Stimulated activated CD4-positive, alpha-beta T cell treated with anti-CD3 and anti-CD28 coated beads, Interleukin-12 subunit alpha, Interleukin-12 subunit beta, amount 100 ng/mL, for 4 hours (primary cell): ENCODE results near the gene RYR3.

Source experiments
- DNase-seq: peaks from one replicate; pipeline ENCODE4 v3.0.0-alpha.2; 2020

Gene RYR3

DNA sequence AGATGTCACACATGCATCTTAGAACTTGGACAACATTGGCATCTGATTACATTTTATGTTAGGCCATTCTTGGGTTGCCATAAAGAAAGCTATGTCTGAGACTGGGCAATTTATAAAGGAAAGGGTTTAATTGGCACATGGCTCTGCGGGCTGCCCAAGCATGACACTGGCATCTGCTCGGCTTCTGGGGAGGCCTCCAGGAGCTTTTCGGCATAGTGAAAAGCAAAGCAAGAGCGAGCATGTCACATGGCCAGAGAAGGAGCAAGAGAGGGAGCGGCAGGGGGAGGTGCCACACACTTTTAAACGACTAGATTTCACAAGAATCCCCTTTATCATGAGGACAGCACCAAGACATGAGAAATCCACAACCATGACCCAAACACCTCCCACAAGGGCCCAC is 11.3 kb downstream of the RYR3 start:
- no peak for DNase-seq

- no peak for DNase-seq
These were observed 13.8 kb downstream of the RYR3 start for GRCh38 chr15:33324609-33325008.

DNA sequence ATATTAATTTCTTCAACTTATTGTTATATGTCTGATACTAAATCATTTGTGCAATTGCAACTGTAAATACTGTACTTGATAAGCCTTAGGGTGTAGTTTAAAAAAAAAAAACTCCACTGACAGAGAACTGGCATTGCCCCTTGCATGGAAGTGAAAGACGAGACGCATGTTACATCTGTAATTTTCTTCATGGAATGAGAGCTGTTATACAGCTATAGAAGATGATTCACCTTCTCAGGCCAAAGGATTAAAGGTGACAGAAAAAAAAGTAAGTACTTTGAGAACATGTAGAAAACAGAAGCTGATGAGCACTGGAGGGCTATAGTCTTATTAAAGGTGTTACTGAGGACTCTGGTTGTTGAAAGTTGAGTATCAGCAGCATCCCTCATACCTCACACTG is 16.1 kb downstream of the RYR3 start:
- DNase-seq: no peak

GRCh38 chr15:33328106-33328505 is 17.3 kb downstream of the RYR3 start:
- no peak for DNase-seq

DNA sequence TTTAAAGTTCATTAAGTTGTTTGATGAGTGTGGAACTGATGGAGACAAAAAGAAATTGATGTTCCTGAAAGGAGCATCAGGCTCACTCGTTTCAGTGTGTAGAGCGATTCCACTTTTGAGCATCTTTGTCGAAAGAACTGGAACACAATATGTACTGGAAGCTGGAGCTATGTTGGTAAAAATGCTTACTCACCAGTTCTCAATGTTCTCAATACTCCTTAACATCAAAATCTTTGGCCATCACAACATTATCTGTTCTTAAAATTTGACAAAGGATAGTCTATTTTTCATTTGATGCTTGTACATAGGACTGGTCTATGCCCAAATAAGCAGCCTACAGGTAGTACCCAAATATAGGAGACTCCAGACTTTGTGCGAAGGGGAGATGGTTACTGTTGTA is 18.7 kb downstream of the RYR3 start:
- DNase-seq: no peak

DNA sequence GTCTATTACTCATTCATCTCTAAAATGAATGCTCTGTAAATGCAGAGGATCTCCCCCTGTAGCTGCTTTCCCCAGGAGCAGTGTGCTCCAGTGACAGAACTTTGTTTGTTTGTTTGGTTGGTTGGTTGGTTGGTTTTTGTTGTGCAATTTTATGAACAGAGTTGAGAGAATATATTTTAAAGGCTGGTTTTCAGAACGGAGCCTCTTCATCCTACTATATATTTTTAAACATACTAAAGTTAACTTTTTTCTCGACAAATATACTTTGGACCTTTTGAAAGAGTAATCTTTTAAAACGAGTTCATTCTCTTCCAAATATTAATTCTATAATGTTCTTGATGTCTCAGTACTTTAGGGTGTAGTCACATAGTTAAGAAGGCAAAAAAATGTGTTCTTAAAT is 20.2 kb downstream of the RYR3 start:
- no peak for DNase-seq

- DNase-seq: no peak
These were observed 31.2 kb downstream of the RYR3 start for GRCh38 chr15:33341953-33342352.

DNA sequence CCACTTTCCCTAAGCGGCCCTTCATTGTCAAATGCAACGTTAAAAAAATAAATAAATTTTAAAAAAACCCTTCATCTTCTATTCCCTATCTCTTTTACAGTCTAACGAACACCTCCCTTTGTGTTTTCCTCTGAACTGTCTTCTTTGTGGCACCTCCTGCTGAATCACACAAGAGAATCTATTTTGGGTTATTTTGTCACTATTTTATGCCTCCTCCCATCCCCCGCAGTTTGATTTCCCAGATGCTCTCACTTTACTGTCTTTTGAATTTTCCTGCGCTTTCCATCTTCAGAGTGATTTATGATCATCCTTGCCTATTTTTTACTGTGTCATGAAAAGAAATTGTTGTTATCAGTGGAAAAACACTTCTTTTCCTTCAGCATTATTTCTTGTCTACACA is 32.5 kb downstream of the RYR3 start:
- no peak for DNase-seq

DNA sequence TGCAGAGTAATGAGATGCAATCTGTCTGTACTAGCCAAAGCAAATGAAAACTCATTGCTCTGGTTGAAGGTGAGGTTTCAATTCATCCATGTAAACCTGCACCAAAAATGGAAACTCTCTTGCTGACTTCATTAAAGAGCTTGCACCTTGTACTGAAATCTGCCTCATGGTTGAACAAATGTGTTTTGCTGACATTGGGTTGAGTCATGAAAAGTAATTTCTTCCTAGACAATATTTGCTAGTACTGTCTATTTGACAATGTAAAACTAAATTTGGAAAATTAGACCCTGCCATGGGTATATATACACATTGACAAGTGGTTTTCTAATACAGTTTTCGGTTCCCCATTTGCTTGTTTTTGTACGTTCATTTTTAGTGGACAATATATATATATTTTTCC is 33.3 kb downstream of the RYR3 start:
- DNase-seq: no peak

GRCh38 chr15:33344530-33344929 is 33.8 kb downstream of the RYR3 start:
- DNase-seq: no peak

- DNase-seq: no peak
These were observed 43.6 kb downstream of the RYR3 start for GRCh38 chr15:33354411-33354810.

GRCh38 chr15:33357845-33358244 is 47.1 kb downstream of the RYR3 start:
- DNase-seq: no peak

- no peak for DNase-seq
These were observed 47.5 kb downstream of the RYR3 start for GRCh38 chr15:33358306-33358705.

DNA sequence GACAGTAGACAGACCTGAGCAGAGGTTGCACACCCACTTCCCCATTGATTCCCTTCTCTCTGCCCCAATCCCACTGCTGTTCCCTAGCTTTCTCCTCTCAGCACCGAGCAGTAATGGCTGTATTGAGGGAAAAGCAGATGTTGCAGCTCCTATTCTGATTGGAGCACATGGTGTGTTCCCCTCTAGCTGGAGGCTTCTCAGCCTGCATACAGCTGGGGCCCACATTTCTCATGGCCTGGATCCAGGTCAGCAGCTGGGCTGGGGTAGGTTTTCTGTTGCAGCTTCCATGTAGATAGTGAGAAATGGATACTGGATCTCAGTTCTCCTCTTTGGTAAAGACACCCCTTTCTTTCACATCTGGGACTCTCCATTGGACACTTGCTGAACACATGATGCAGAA is 50.1 kb downstream of the RYR3 start:
- DNase-seq: no peak

DNA sequence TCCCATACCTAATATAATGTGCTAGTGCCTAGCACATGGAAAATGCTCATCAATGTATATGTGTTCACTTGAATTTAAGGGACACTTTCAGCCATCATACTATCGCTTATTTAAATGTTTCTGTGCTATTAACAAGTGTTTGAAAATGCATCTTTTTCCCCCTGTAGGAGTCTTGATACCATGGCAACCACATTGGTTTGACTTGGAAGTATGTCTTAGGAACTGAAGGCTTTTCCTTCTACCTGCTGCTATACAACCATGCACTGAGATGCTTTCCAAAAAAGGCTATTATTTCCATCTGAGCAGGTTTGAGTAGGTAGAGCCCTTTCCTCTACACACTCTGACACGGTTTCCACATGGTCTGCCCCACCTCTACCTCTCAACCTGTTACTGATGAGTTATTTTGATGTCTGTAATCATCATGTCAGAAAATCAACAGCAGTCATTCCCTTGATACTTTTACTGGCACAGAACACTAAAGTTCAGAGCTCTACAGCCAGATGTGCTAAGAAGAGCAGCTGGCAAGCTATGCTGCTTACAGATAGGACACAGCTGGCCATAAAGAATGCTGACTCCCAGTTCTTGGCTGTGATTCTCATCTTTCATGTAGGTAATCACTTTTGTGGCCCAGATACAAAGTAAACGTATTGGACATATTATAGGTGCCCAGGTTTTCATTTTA is 59.3 kb downstream of the RYR3 start:
- DNase-seq: no peak

- no peak for DNase-seq
These were observed 59.9 kb downstream of the RYR3 start for GRCh38 chr15:33370623-33371020.

DNA sequence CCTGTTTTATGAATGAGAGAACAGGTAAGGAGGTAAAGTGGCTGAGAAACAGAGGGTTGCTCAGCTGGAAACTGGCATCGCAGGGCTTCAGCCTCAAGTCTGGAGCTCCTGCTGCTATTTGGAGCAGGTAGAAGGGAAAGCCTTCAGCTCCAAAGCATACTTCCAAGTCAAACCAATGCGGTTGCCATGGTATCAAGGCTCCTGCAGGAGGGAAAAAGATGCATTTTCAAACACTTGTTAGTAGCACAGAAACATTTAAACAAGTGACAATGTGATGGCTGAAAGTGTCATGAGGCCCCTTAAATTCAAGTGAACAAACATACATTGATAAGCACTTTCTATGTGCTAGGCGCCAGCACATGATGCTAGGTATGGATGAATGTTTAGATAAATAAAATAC is 60.4 kb downstream of the RYR3 start:
- no peak for DNase-seq

DNA sequence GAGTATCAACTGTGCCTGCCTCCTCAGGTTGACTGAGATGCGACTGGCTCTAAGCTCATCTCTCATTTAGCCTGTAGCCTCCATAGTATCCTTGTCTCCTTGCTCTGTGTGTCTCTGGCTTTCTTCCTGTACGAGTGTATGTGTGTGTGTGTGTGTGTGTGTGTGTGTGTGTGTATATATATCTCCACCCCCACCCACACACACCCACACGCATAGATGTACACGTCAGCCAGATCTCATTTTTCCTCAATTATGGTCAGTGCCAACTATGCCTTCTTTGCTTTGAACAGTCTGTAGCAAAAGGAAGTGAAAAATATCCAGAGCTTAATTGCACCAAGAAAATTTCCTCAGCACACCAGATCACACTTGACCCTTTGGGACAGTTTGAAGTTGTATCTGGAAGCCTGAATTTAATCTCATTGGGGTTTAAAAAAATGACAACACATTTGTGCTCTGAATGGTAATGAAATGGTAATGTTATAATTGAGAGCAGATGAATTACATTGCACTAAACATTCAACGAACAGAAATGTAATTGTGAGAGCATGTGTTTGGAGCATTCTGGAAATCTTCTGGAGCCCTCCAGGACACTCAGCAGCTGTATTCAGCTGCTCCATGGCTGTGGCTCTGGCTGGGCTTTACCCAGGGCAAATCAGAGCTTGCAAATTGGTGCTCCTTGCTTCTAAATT is 63.6 kb downstream of the RYR3 start:
- DNase-seq: no peak

DNA sequence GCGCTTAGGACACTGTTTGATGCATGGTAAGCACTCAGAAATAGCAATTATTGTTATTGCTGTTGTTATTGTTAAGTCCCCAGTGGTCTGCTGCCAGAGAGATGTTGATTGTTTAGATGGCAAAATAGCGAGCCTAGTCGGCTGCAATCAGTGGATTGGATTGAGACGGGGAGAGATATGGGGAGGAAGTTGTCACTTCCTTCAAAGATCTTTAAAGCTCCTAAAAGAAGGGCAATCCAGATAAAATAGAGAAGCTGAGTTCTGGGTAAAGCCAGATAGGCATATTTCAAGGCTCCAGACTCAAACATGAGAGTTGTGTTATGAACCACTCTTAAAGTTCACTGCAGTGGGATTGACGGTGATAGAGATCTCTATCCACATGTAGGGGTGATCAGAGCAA is 64.5 kb downstream of the RYR3 start:
- no peak for DNase-seq

DNA sequence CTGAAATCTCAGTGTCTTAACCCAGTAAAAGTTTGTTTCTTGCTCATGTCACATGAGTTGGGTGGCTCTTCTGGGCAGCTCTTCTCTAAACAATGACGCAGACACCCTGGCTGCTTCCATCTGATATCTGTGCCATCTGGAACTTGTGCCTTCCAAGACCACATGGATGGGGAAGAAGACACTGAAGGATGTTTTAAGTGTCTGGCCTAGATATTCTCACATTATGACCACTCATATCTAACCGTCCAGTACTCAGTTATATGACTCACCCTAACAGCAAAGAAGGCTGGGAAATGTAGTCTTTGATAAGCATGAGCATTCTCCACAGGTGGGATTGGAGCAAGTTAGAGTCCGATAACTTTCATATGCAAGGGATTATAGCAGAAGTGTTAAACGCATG is 66.4 kb downstream of the RYR3 start:
- DNase-seq: no peak

- DNase-seq: no peak
These were observed 68.2 kb downstream of the RYR3 start for GRCh38 chr15:33378866-33379480.

- no peak for DNase-seq
These were observed 69.6 kb downstream of the RYR3 start for GRCh38 chr15:33380406-33380805.

- DNase-seq: no peak
These were observed 71.7 kb downstream of the RYR3 start for GRCh38 chr15:33382491-33382890.

GRCh38 chr15:33384307-33384706 is 73.5 kb downstream of the RYR3 start:
- no peak for DNase-seq

GRCh38 chr15:33392453-33392852 is 81.7 kb downstream of the RYR3 start:
- DNase-seq: no peak
